ENCODE measurements around the gene COX5B.

The COX5B gene

DNA sequence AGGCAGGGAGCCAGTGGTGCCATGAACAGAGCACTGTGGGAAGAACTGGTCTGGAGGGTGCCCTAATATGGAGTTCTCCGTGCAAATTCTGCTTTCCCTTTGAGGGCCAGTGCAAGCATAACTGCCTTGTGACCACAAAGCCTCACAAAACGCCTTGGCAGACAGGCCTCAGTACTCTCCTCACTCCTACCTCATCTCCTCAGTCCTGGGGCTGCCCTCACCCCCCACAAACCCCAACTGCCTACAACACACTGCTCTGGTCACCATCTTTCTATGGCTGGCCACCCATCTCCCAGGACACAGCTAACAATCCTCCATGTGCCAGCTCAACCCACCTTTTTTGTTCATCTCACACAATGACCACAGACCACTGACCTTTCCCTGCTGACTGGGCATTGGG is 8.9 kb downstream of the COX5B start:
- no peak for DNase-seq

GRCh38 chr2:97656129-97656755 is 10.4 kb downstream of the COX5B start:
- DNase-seq = no peak

DNA sequence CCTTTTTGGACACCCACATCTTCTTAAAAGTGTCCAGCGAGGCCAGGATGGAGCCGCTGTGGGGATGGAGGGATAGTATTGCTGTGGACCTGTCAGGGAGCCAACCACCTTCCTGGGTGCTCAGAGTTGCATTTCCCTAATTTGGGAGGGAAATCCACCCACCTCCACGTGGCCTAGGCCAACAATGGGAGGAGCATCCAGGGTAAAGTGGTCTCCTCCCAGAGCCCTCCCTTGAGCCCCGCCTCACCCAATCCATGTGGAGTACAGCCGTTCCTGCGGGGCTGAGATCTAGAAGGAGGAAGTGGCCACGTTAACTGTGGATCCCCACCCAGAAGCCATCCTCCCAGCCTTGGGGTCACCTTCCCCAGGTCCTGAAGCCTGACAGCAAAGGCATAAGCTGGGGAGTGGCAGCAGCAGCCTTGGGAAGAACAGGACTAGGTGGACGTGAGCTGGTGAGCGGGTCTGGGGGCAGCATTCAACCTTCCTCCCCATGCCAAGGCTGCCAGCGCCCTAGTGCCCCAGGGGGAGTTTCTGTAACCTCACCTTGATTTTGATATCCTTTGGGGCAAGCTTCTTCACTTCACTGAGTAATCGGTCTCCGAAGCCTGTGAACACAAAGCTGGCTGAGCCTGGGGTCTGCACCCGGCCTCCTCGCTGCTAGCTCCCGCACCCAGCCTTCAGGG is 11.2 kb downstream of the COX5B start:
- DNase-seq = no peak

- no peak for DNase-seq
These were observed 12.3 kb downstream of the COX5B start for GRCh38 chr2:97657986-97658690.

DNA sequence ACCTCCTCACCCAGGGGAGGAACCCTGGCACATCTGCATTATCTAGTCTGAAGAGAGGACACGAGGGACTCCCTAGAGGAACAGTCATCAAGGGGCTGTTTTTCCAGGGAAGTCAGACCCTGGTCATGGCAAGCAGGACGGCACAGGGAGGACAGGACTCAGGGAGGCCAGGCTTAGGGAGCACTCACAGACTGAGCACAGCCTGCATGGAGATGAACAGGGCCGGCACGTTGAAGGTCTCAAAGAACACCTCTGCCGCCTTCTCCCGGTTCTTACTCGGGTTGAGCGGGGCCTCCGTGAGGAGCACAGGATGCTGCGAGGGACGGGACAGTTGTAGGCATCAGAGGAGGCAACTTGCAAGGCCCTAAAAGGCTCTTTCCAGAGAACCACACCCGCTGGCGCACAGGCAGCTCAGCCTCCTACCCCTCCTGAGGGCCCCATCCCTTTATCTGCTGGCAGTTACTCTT is 12.9 kb downstream of the COX5B start:
- DNase-seq = no peak

- DNase-seq = no peak
These were observed 13.6 kb downstream of the COX5B start for GRCh38 chr2:97659256-97660043.

DNA sequence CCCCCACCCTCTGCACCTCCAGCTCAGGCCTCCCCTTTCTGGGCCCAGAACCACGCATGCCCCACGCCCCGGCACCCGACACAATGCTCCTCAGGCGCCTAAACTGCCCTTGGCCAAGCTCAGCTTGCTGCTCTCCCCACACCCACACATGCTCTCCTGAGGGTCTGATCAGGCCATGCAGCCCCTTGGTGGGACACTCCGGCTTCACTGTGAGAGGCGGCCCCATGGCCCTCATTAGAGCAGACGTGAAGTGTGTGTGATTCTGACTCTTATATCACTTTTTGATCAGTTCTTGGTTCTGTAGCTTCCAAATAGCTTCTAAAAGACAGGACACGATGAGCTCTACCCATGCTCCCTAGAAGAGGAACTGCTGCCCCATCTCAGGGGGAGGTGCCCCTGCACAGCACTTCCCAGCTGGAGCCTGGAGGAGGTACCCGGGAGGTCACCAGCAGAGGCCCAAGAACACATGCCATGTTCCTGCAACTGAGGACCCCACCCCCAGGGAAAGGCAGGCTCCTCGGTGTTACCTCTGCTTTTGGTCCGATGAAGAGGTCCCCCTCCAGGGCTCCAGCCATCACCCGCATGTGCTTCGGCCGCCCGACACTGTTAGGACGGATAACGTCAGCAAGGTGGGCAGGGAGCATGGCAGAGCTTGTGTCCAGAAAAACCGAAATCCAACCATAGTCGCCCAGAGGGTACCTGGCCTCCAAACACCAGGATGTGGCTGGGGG is 14.3 kb downstream of the COX5B start:
- no peak for DNase-seq

DNA sequence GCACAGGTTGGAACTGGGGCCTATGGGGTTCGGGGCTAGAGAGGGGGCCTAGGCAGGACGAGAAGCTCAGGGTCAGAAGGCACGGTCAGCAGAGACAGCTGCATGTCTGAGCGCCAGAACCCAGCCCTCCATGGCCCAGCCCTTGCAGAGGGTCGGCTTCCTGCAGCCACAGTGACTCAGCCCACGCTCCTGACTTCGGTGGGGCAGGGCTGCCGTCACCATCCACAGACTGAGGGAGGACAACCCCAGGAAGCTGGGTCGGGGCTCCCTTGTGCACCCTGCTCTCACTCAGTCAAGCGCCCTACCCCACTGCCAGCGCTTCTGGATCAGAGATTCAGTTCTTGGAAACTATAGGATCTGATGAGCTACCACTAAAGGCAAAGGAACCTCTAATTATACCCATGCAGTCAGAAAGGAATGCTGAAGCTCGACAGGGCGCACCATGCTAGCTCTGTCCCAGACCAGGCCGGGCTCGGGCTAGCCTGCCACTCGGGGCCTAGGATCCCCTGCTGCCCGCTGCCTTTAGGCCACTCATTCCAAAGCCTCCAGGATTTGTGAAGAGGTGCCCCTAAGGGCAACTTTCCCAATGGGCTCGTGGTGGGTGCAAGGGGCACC is 15.0 kb downstream of the COX5B start:
- no peak for DNase-seq

DNA sequence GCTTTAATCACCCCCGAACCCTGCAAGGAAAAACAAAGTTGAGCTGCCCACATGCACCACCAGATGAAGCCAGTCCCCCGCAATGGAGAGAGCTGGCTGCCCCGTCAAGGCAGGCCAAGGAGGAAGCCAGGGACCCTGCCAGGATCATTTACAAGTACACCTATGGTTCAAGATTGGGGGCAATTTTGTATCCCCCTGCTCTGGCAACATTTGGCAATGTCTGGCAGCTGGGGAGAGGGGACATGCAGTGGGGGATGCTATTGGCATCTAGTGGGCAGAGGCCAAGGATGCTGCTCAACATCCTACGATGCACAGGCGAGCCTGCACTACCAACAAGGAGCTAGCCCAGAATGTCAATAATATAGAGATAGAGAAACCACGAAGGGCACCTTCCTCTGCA is 16.1 kb downstream of the COX5B start:
- no peak for DNase-seq

DNA sequence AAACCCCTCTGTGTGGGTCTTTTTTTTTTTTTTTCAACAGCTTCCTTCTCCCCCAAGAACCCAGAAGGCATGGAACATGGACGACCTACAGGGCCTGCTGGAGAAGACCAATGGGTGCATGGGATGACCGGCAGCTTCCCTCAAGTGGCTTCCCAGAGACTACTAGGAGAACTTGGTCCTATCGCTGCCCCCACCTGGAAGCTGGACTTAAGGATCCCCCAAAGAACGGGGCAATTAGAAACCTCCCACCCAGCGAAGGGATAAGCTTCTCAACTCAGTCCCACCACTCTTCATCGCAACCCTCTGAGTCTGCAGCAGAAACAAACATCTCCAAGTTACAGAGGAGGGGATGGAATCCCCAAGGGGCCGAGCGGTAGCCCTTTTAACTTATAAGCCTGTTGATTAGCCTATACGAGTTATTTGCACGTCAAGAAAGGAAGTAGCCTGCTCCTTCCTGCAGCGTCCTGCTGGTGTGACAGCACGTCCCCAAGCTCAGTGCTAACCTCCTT is 16.6 kb downstream of the COX5B start:
- DNase-seq = no peak

- peak; percentile 96 for DNase-seq
These were observed 17.2 kb downstream of the COX5B start for GRCh38 chr2:97662895-97663625.

- DNase-seq = no peak
These were observed 17.7 kb downstream of the COX5B start for GRCh38 chr2:97663626-97663961.

DNA sequence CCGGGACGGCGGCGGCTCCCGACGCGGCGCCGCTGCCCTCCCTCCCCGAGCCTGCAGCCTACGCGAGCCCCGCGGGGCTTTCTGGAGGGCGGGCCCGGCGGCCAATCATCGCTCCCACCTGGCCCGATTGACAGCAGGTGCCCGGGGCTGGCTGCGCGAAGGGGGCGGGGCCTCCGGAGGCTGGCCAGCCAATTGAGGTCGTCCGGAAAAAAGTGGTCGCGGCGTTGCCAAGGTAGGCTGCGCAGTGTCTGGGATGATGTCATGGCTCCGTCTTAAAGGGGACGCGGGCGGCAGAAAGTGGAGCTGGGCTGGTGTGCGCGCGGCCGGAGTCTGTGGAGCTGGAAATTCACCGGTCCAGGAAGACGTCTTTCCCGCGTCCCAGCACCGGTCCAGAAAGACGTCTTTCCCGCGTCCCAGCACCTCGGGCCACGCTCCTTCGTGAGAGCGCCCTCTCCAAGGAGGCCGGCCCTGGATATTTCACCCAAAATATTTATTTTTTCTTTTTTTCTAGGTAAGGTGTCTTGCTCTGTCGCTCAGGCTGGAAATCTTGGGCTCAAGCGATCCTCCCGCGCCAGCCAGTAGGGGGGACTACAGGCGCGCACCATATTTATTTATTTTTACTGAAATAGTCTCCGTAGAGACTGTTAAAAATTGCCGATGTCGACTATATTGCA is 18.2 kb downstream of the COX5B start, which contains the start of gene ACTR1B:
Gene ACTR1B, minus strand, starts transcription at position 83 of the 674 bp plus-strand sequence. CDS start 154 bp downstream, outside the sequence.
- DNase-seq = peak; percentile 97

DNA sequence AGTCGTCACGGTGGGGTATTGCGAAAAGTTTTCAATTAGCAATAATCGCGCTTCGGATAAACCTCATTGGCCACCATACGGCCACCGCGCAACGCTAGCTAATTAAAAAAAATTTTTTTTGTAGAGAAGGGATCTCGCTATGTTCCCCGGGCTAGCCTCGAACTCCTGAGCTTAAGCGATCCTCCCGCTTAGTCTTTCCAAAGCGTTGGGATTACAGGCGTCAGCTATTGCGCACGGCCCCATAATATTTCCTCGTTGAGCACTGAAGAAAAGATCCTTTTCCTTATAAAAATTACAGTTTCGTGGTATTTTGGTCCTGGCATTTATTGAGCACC is 18.7 kb downstream of the COX5B start:
- peak; percentile 41 for DNase-seq

GRCh38 chr2:97669448-97669847 is 23.6 kb downstream of the COX5B start, which contains the start of gene C2orf92:
Gene C2orf92, plus strand, starts transcription at chr2:97669713. Its CDS starts 76 bp downstream, at chr2:97669789.
- no peak for DNase-seq

- DNase-seq = no peak
These were observed 24.6 kb downstream of the COX5B start for GRCh38 chr2:97670471-97670870.

- DNase-seq = no peak
These were observed 25.7 kb downstream of the COX5B start for GRCh38 chr2:97671526-97671925.

GRCh38 chr2:97672606-97673140 is 26.8 kb downstream of the COX5B start:
- peak; percentile 51 for DNase-seq

DNA sequence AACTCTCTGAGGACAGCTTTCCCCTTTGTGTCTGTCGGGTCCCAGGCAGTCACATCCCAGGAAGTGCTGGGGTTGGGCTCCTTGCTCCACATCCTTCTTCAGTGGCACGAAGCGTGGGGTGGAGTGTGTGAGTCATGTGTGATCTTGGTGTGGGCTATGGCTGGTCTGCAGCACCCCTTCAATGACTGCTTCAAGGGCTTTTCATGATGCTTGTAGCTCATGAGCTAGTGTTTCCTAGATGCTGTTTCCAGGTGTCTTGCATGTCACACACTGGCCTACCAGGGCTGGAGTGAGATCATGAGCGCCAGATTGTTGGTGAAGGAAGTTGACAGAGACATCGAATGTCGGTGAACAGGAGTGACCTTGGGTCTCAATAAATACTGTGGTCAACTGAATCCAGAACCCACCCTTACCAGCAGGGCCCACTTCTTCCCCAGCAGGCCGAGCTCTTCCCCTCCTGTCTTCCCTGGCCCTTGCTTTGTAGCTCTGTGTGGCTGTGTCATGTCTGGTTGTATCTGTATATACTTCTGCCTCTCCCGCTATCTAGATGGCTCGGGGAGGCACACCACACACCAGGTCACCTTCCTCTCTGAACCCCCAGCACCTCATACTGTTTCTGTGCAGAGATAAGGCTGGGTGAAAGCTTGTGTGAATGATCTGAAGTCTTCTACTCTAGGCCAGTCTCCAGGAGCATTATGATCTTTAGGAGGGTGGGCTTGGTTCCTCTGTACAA is 27.5 kb downstream of the COX5B start:
- DNase-seq = peak; percentile 78

GRCh38 chr2:97673915-97674283 is 28.0 kb downstream of the COX5B start:
- peak; percentile 82 for DNase-seq
